GM18873 (cell line): ENCODE measurements around the gene CNTNAP2.
"Not testable (repeated sequence)": the region's sequence is repeated elsewhere in the genome, so short reads cannot be mapped to it uniquely, and the experiment has no call there.

Experiments used
- ATAC-seq: cut with Tn5 transposase; IDR thresholded peaks from one replicate; pipeline ENCODE4 v1.9.1; 2021; ENCODE audit warnings: mild to moderate bottlenecking, moderate library complexity, moderate number of reproducible peaks; ENCODE audit not compliant: unreplicated experiment, low FRiP score

CNTNAP2 gene

GRCh38 chr7:147646568-147646967 lies 1530.0 kb downstream of the CNTNAP2 start:
- ATAC-seq: no peak

DNA sequence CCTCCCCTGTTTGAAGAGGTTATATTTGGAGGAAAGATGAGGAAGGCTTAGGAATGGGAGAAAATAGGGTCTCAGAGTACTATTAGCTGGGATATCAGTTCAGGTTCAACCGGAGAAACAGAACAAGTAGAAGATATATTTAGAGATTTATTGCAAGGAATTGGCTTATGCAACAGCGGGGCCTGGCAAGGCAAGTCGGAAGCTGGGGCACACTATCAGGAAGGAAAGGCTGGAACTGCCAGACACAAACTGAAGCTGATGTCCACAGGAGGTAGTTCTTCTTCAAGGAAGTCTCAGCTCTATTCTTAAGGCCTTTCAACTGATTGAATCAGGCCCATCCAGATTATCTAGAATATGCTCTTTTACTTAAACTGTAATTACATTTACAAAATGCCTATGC lies 1534.4 kb downstream of the CNTNAP2 start:
- no peak for ATAC-seq

DNA sequence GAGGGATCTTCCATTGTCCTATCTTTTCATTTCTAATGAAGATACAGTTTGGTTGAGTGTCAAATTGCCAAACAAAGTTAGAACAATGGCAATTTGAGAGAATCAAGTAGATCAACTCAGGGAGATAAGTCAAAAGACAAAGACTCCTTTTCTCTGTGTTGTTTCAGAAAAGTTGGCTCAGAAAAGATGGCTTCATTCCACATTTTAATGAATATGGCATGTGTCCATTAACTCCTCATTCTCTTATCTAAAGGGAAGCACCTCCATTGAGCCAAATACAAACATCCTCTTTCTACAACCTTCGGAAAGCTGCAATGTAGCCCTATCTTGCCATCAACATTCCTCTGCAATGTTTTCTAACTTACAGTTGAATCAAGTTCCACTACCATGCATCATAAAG lies 1535.0 kb downstream of the CNTNAP2 start:
- ATAC-seq: no peak

DNA sequence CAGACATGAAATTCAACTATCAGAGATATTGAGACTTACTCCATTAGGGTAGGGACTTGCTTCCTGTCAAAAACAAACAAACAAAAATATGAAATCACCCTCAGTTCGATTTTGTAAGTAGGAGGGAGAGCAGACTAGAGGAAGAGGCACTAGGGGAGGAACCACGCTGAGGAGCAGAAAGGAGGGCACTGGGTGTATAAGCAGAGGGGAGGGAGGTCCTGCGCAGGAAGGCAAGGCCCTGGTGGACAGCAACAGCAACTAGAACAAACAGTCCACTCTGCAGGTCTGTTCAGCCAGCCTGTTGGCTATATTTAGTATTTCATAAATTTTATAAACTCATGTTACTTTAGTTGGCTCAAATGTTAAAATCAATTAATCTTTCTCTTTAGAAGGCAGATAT lies 1536.9 kb downstream of the CNTNAP2 start:
- no peak for ATAC-seq

- no peak for ATAC-seq
Measured at GRCh38 chr7:147658392-147658967, 1541.9 kb downstream of the CNTNAP2 start.

DNA sequence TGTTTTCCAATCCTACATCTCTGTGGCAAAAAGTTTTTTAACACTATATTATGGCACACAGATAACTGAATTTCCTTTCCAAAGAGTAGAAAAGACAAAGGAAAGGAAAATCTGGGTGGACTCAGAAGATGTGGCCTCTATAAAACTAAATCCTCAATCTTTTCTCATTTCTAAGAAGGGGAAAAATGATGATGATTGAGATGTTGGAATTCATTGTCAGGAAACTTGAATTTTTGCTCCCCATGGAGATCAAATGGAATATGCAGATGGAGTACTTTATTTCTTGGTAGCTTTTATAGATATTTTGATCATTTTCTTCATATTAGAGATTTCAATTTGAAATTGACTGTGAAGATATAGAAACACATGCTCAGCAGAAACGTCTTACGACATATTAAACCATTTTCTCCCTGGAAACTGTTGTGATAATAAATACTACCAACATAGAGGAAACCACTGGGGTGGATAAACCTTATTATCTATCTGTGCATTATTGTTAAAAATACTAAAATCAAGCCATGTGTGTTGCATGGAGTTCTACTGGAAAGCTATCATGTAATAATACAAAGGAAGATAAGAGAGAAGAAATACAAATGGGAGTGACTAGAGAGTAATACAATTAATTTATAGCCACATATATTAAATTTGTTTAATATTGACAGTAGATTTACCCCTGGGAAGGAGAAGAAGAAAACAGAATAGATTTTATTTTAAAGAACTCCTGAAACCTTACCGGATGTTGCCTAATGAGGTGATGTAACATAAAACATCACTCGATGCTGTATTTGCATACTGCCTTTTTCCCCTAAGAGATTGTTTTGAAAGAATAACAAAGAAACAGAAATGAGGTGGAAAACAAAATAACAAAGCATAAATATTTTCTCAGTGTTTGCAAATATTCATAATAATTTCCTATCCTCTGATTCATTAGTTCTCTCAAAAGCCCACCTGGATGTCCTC lies 1542.7 kb downstream of the CNTNAP2 start:
- ATAC-seq: no peak

GRCh38 chr7:147664541-147664940 lies 1547.9 kb downstream of the CNTNAP2 start:
- ATAC-seq: no peak

DNA sequence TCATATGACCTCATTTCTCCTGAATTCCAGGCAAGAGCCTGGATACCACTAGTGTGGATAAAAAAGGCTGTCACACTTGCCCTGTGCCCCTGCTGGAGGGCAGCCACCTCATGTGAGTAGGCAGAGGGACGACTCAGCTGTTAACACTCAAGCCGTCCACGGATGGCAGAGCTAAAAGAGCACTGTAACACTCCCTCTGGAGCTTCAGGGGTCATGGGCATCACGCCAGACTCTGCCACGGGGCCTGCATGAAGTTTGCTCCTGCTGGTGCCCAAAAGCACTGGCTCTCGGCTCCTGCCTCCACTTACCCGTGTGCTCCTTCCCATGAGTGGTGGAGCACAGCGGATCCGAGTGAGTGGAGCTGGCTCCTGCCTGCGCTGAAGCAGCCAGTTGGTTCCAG lies 1554.2 kb downstream of the CNTNAP2 start:
- no peak for ATAC-seq

- ATAC-seq: no peak
Measured at GRCh38 chr7:147674705-147675104, 1558.1 kb downstream of the CNTNAP2 start.

DNA sequence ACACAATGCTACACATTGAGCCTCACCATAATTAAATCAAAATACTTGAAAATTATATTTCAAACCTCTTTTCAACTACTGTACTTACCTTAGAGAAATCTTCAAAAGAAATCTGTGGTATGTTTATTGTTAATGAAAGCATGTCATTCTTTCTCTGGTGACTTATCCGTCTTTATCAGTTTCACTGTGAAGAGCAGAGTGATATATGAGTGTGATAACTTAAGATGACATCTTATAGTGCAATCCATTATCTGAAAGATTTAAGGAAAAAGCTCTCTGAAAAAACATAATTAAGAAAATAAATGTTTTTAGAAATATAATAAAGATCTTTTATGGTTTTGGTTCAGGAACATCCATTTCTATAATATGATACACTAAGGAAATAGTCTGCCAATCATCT lies 1562.3 kb downstream of the CNTNAP2 start:
- no peak for ATAC-seq

DNA sequence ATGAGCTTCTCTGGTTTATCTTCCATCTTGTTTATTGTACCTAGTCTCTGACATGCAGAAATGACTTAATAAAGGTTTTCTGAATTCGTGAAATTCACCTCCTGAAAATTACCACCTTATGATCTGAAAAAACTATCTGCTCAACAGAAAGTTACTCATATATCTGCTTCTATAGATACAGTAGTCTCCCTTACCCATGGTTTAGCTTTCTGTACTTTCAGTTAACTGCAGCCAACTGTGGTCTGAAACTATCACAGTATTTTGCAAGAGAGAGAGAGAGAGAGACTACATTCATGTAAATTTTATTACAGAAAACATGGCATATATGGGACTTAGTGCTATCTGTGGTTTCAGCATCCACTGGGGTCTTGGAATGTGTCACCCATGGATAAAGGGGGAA lies 1564.9 kb downstream of the CNTNAP2 start:
- ATAC-seq: no peak

- ATAC-seq: no peak
Measured at GRCh38 chr7:147700702-147701101, 1584.1 kb downstream of the CNTNAP2 start.

DNA sequence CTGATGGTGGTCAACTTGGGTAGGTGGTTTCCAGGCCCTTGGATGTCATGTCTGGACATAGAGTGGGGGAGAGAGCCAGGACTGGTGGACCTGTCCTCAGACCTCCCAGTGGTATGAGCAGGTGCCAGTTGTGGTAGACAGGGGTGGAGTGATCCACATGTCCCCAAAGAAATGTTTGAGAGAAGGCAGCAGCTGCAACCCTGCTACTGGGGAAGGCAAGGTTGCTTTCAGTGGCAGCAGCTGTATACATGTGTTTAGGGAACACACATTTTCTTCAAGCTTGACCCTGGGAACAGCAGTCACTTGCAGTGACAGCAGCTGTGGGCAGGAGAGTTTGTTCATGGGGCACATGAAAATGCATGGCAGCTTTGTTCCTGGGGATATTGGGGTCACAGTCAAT lies 1591.3 kb downstream of the CNTNAP2 start:
- no peak for ATAC-seq

DNA sequence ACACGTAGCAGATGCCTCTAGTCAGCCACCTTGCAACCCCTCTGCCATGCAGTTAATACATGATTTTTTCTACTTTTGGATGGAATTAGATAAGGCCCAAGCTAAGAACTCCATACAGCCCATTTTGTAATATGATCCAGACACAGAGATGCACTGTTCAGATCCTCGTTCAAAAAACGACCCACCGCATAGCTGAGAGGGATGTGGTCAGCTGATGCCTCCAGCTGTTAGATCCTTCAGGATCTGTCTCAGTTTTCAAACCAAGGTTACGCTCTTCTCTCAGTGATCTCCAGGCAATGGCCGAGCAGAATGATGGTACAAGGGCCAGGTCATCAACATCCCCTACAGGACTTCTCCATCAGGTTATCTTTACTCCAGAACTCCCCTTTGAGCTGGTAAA lies 1592.3 kb downstream of the CNTNAP2 start:
- no peak for ATAC-seq

GRCh38 chr7:147711447-147711846 lies 1594.8 kb downstream of the CNTNAP2 start:
- ATAC-seq: no peak

- no peak for ATAC-seq
Measured at GRCh38 chr7:147721962-147722830, 1605.6 kb downstream of the CNTNAP2 start.

- ATAC-seq: no peak
Measured at GRCh38 chr7:147723536-147723935, 1606.9 kb downstream of the CNTNAP2 start.

DNA sequence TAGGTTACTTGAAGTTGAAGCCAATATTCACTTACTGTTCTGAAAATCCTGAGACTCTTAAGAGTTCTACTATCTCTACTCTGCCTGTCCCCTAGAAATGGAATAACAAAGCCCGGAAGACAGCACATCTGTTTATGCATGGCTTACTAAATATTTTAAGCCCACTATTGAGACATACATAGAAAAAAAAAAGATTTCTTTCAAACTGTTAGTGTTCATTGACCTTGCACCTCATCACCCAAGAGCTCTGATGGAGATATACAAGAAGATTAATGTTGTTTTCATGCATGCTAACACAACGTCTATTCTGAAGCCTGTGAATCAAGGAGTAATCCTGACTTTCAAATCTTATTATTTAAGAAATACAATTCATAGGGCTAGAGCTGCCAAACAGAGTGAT lies 1614.7 kb downstream of the CNTNAP2 start:
- ATAC-seq: no peak

GRCh38 chr7:147737559-147738214 lies 1621.1 kb downstream of the CNTNAP2 start:
- not testable (repeated sequence) for ATAC-seq

DNA sequence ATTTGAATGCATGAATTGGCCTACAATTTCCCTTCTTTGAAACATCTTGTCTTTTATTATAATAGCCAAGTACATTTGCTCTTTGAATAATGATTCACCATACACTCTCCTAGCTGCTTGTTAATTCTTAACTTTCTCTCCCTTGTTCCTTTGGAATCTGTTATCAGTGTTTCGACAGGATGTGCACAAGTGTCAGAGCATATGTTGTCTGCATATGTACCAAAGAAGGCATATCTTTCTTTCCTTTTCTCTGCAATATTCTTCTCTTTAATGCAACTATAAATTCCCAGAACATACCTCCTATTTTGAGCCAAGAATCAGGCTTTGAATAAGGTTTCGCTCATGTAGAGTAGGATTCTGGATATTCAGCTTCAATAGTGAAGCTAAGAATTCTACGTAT lies 1625.7 kb downstream of the CNTNAP2 start:
- ATAC-seq: no peak
